IMR-90 (cell line): ENCODE data around the gene MAST1. TPM values are rescaled to one million over a fixed set of nuclear protein-coding genes. Genes with fewer than 3 reads are reported as not detected.

Source experiments
- ATAC-seq: fragments of 200-7000 bp; cut with Tn5 transposase; 2 replicates; pipeline ENCODE4 v1.9.1; 2020; ENCODE audit warnings: low read depth, mild to moderate bottlenecking, moderate library complexity
- BruUV-seq: library from RNA; stranded (reverse); fragments of 400-500 nt; replicated peaks from 2 replicates; lab custom pipeline; 2021; lab: Mats Ljungman, UMichigan
- CTCF ChIA-PET: fragments of 300-600 bp; formaldehyde crosslinking; extraction: SDS; loops from one replicate; lab custom pipeline; 2021; ENCODE audit warnings: antibody characterized with exemption; lab: Yijun Ruan, JAX
- POLR2A ChIA-PET: fragments of 300-600 bp; sonication (Branson Sonifier 250); formaldehyde crosslinking; loops from one replicate; lab custom pipeline; 2022; ENCODE audit warnings: antibody characterized with exemption; ENCODE audit not compliant: unreplicated experiment; lab: Charles Lee
- DNase-seq: peaks from one replicate; pipeline ENCODE4 v3.0.0; 2013
- H2AFZ ChIP-seq: replicated peaks from 2 replicates; pipeline ENCODE3; 2013; ENCODE audit warnings: low read length, mild to moderate bottlenecking; ENCODE audit not compliant: poor library complexity
- H2AK5ac ChIP-seq: 2 replicates; pipeline ENCODE4 v1.6.1; 2013; ENCODE audit warnings: low read depth, low read length, inconsistent platforms
- H2AK9ac ChIP-seq: replicated peaks from 2 replicates; pipeline ENCODE3; 2013; ENCODE audit warnings: mild to moderate bottlenecking, low read depth, low read length, moderate library complexity; ENCODE audit not compliant: poor library complexity
- H2BK120ac ChIP-seq: 2 replicates; pipeline ENCODE4 v1.6.1; 2013; ENCODE audit warnings: low read depth, low read length, inconsistent platforms
- H2BK15ac ChIP-seq: 3 replicates; pipeline ENCODE4 v1.6.1; 2013; ENCODE audit warnings: low read depth, low read length, inconsistent platforms
- H2BK20ac ChIP-seq: 2 replicates; pipeline ENCODE4 v1.6.1; 2013; ENCODE audit warnings: low read depth, mild to moderate bottlenecking, inconsistent platforms, low read length, moderate library complexity
- H2BK5ac ChIP-seq: 2 replicates; pipeline ENCODE4 v1.6.1; 2013; ENCODE audit warnings: mild to moderate bottlenecking, low read depth, low read length, inconsistent platforms; ENCODE audit not compliant: poor library complexity, severe bottlenecking
- H3K14ac ChIP-seq: replicated peaks from 2 replicates; pipeline ENCODE4 v1.6.1; 2013; ENCODE audit warnings: low read depth, low read length, inconsistent platforms
- H3K18ac ChIP-seq: 2 replicates; pipeline ENCODE4 v1.6.1; 2013; ENCODE audit warnings: low read depth, low read length, control low read depth
- H3K23ac ChIP-seq: 2 replicates; pipeline ENCODE4 v1.6.1; 2013; ENCODE audit warnings: low read depth, low read length, inconsistent platforms
- H3K27ac ChIP-seq: 2 replicates; pipeline ENCODE4 v1.5.1; 2013; ENCODE audit warnings: mild to moderate bottlenecking, control low read depth, low read length; ENCODE audit not compliant: insufficient read depth
- H3K27me3 ChIP-seq: 2 replicates; pipeline ENCODE4 v1.6.1; 2013; ENCODE audit warnings: low read length; ENCODE audit not compliant: control insufficient read depth, insufficient read depth
- H3K36me3 ChIP-seq: 2 replicates; pipeline ENCODE4 v1.6.1; 2013; ENCODE audit warnings: low read length, mixed read lengths; ENCODE audit not compliant: control insufficient read depth, insufficient read depth
- H3K4ac ChIP-seq: 2 replicates; pipeline ENCODE4 v1.6.1; 2013; ENCODE audit warnings: low read depth, low read length, inconsistent platforms
- H3K4me1 ChIP-seq: 2 replicates; pipeline ENCODE4 v1.6.1; 2013; ENCODE audit warnings: low read length, mixed read lengths; ENCODE audit not compliant: control insufficient read depth, insufficient read depth
- H3K4me2 ChIP-seq: 2 replicates; pipeline ENCODE4 v1.6.1; 2013; ENCODE audit warnings: low read depth, mild to moderate bottlenecking, control low read depth, low read length, moderate library complexity
- H3K4me3 ChIP-seq: 2 replicates; pipeline ENCODE4 v1.5.1; 2013; ENCODE audit warnings: low read depth, mild to moderate bottlenecking, control low read depth, low read length, moderate library complexity; ENCODE audit not compliant: insufficient read depth
- H3K56ac ChIP-seq: 2 replicates; pipeline ENCODE4 v1.6.1; 2013; ENCODE audit warnings: low read length, inconsistent platforms; ENCODE audit not compliant: insufficient read depth; ENCODE audit errors: extremely low read depth
- H3K79me1 ChIP-seq, 2 experiments: 2 replicates each; pipeline ENCODE4 v1.6.1; 2013; ENCODE audit warnings: low read length in 2 of 2, inconsistent platforms in 1 of 2, low read depth in 1 of 2
- H3K9ac ChIP-seq: 2 replicates; pipeline ENCODE4 v1.6.1; 2013; ENCODE audit warnings: low read depth, low read length, control low read depth
- H3K9me1 ChIP-seq: 2 replicates; pipeline ENCODE4 v1.6.1; 2013; ENCODE audit warnings: low read length, inconsistent platforms; ENCODE audit not compliant: insufficient read depth
- H3K9me3 ChIP-seq: 2 replicates; pipeline ENCODE4 v1.6.1; 2013; ENCODE audit warnings: low read length; ENCODE audit not compliant: control insufficient read depth, insufficient read depth
- H4K20me1 ChIP-seq: 2 replicates; pipeline ENCODE4 v1.6.1; 2013; ENCODE audit warnings: low read length, inconsistent platforms; ENCODE audit not compliant: insufficient read depth
- H4K5ac ChIP-seq: 2 replicates; pipeline ENCODE4 v1.6.1; 2013; ENCODE audit warnings: mild to moderate bottlenecking, low read depth, low read length, control low read depth
- H4K8ac ChIP-seq, 2 experiments: 2 replicates each; pipeline ENCODE4 v1.6.1; 2013; ENCODE audit warnings: low read depth in 2 of 2, low read length in 2 of 2, control low read depth in 1 of 2, inconsistent platforms in 1 of 2
- H4K91ac ChIP-seq: 2 replicates; pipeline ENCODE4 v1.6.1; 2013; ENCODE audit warnings: low read depth, low read length, inconsistent platforms; ENCODE audit not compliant: insufficient read depth
- CHD1 ChIP-seq: IDR thresholded peaks from 2 replicates; pipeline ENCODE4 v1.6.1; 2012; ENCODE audit warnings: low read depth, low read length, improper control_type of control experiment
- CTCF ChIP-seq: conservative IDR thresholded peaks from 2 replicates; pipeline ENCODE4 v1.5.1; 2012; ENCODE audit warnings: mild to moderate bottlenecking, low read depth, low read length, improper control_type of control experiment
- ELK1 ChIP-seq: fragments of 150-350 bp; IDR thresholded peaks from 2 replicates; pipeline ENCODE4 v1.6.1; 2016; ENCODE audit warnings: low read depth, mild to moderate bottlenecking, low read length, moderate library complexity, borderline replicate concordance
- FOS ChIP-seq: fragments of 150-350 bp; IDR thresholded peaks from 2 replicates; pipeline ENCODE4 v1.6.1; 2016; ENCODE audit warnings: low read depth, low read length
- NFE2L2 ChIP-seq: fragments of 150-350 bp; IDR thresholded peaks from 2 replicates; pipeline ENCODE4 v1.6.1; 2016; ENCODE audit warnings: low read depth, mild to moderate bottlenecking, low read length
- POLR2A ChIP-seq: IDR thresholded peaks from 2 replicates; pipeline ENCODE4 v1.6.1; 2012; ENCODE audit warnings: mild to moderate bottlenecking, low read depth, low read length
- RAD21 ChIP-seq: IDR thresholded peaks from 2 replicates; pipeline ENCODE4 v1.6.1; 2012; ENCODE audit warnings: low read length, improper control_type of control experiment
- RCOR1 ChIP-seq: IDR thresholded peaks from 2 replicates; pipeline ENCODE4 v1.6.1; 2012; ENCODE audit warnings: mild to moderate bottlenecking, low read length, improper control_type of control experiment; ENCODE audit not compliant: insufficient replicate concordance
- RFX5 ChIP-seq: IDR thresholded peaks from 2 replicates; pipeline ENCODE4 v1.8.0; 2012; ENCODE audit warnings: low read depth, mild to moderate bottlenecking, low read length, moderate library complexity
- SMC3 ChIP-seq: fragments of 150-350 bp; IDR thresholded peaks from 2 replicates; pipeline ENCODE4 v1.6.1; 2016; ENCODE audit warnings: low read depth, mild to moderate bottlenecking, antibody characterized with exemption, low read length, moderate library complexity
- USF2 ChIP-seq: fragments of 150-350 bp; IDR thresholded peaks from 2 replicates; pipeline ENCODE4 v1.6.1; 2017; ENCODE audit warnings: mild to moderate bottlenecking, antibody characterized with exemption, low read length, low read depth
- WGBS, 2 experiments: methylation state at CpG; one replicate each; pipeline versions ENCODE4 v1.1.5 to v1.1.7; 2013; ENCODE audit warnings: missing lambda C conversion rate in 2 of 2; ENCODE audit not compliant: insufficient read length in 1 of 2; ENCODE audit errors: extremely low coverage in 2 of 2; 5-methylcytosine and 5-hydroxymethylcytosine counted together
- dilution Hi-C: fragments of 300-500 bp; cut with HindIII; formaldehyde crosslinking; loops from one replicate; pipeline ENCODE4 v1.14.3; 2018; ENCODE audit warnings: low sequenced_read_pairs; ENCODE audit not compliant: unreplicated experiment
- in situ Hi-C: fragments of 300-500 bp; cut with MboI; formaldehyde crosslinking; loops from 3 replicates; pipeline ENCODE4 v1.14.3; 2019; ENCODE audit warnings: low sequenced_read_pairs, inconsistent platforms, mixed read lengths
- intact Hi-C: fragments of 100-400 bp; cut with micrococcal nuclease; formaldehyde crosslinking; loops from 2 replicates; pipeline ENCODE4 v1.10.0; 2022
- polyA plus RNA-seq, 3 experiments: library from polyadenylated mRNA; depleted of rRNA; stranded (reverse); fragments of >200 nt; gene quantifications; 2 replicates each; pipeline ENCODE4 v1.2.3, GENCODE V29; 2012; ENCODE audit warnings: low replicate concordance in 1 of 3
- total RNA-seq: library from RNA; depleted of rRNA; stranded (reverse); fragments of >200 nt; gene quantifications from 2 replicates; pipeline ENCODE4 v1.2.3, GENCODE V29; 2012

The MAST1 gene
- total and polyA plus RNA-seq, 2 of the 4 experiments (the other 2 are of a cell fraction): 0.56 to 1.1 TPM

GRCh38 chr19:12885749-12886650 is 47.7 kb downstream of the MAST1 start:
- no peaks in the 10 kb centered on the region for H3K36me3 ChIP-seq
- no peak overlapping the region for H4K8ac ChIP-seq
- H3K9ac ChIP-seq: no peak overlapping the region
- no peak overlapping the region for H3K4ac ChIP-seq
- no peaks in the 10 kb centered on the region for H3K9me1 ChIP-seq
- H3K4me1 ChIP-seq: peaks cover 3% of the 10 kb centered on the region; the same call in 1 of the 2 replicates
- H3K14ac ChIP-seq: no peak overlapping the region
- H2BK20ac ChIP-seq: no peak overlapping the region
- no peak for DNase-seq
- H2BK15ac ChIP-seq: no peak overlapping the region
- no peak overlapping the region for H4K91ac ChIP-seq
- no peak overlapping the region for H4K5ac ChIP-seq
- peak overlapping the region; percentile 32; the same call in 1 of the 2 replicates for H3K4me3 ChIP-seq
- H2BK120ac ChIP-seq: no peak overlapping the region
- peaks cover 0 to under 1% of the 10 kb centered on the region in 2 experiments; a peak in 1 of 4 replicates for H3K79me1 ChIP-seq
- H4K20me1 ChIP-seq: no peaks in the 10 kb centered on the region
- BruUV-seq: no TSS peak
- peaks cover 13% of the 10 kb centered on the region for H3K9me3 ChIP-seq
- no peak overlapping the region for H2AK5ac ChIP-seq
- peak overlapping the region; percentile 42 for H2AK9ac ChIP-seq
- H3K4me2 ChIP-seq: peak overlapping the region; percentile 41; the same call in 1 of the 2 replicates
- peaks cover 40% of the 10 kb centered on the region for H3K27me3 ChIP-seq
- ChIA-PET POLR2A (no interaction called here), CTCF (no interaction called here)
- intact Hi-C loops: no loop called here
- TF ChIP-seq CTCF: no peak
- no peak for TF ChIP-seq RCOR1
- no peak for TF ChIP-seq USF2
- no peak for TF ChIP-seq NFE2L2
- TF ChIP-seq FOS: no peak
- no peak for TF ChIP-seq ELK1
- TF ChIP-seq SMC3: no peak
- TF ChIP-seq POLR2A: no peak
- TF ChIP-seq RAD21: no peak
- no peak for TF ChIP-seq RFX5
- no peak for TF ChIP-seq CHD1
- no peak overlapping the region for H3K18ac ChIP-seq
- H3K27ac ChIP-seq: no peak overlapping the region
- ATAC-seq: no peak; the same call in 1 of the 2 replicates
- WGBS, 2 experiments: 0% methylated on average over 17 of the region's 53 CpGs; no CpG with 5 or more reads in 1 of the 2 experiments
- H2BK5ac ChIP-seq: no peak overlapping the region
- in situ Hi-C loops: no loop called here
- no peak overlapping the region for H3K23ac ChIP-seq
- H2AFZ ChIP-seq: peak overlapping the region; percentile 87
- H3K56ac ChIP-seq: no peak overlapping the region
- dilution Hi-C loops: no loop called here
